Measurements from ENCODE around the gene NIM1K.
"Not testable (repeated sequence)": the region's sequence is repeated elsewhere in the genome, so short reads cannot be mapped to it uniquely, and the experiment has no call there.

Gene NIM1K

GRCh38 chr5:43230707-43231106, 38.7 kb downstream of the NIM1K start:
- no peak for DNase-seq (ENCODE audit: low read depth in 3 of 3)

- no peak for DNase-seq (ENCODE audit: low read depth in 3 of 3)
These were observed 40.0 kb downstream of the NIM1K start for GRCh38 chr5:43231977-43232376.

GRCh38 chr5:43232943-43233833, 41.2 kb downstream of the NIM1K start:
- no peak for DNase-seq (ENCODE audit: low read depth in 3 of 3)

GRCh38 chr5:43233946-43234345, 41.9 kb downstream of the NIM1K start:
- no peak for DNase-seq (ENCODE audit: low read depth in 3 of 3)

- no peak for DNase-seq (ENCODE audit: low read depth in 3 of 3)
These were observed 44.8 kb downstream of the NIM1K start for GRCh38 chr5:43236653-43237355.

- DNase-seq (ENCODE audit: low read depth in 3 of 3): no peak
These were observed 50.2 kb downstream of the NIM1K start for GRCh38 chr5:43242196-43242595.

GRCh38 chr5:43243270-43243669, 51.2 kb downstream of the NIM1K start:
- DNase-seq (ENCODE audit: low read depth in 3 of 3): no peak

GRCh38 chr5:43244823-43245565, 53.0 kb downstream of the NIM1K start:
- no peak for DNase-seq (ENCODE audit: low read depth in 3 of 3)

GRCh38 chr5:43245724-43246385, 53.8 kb downstream of the NIM1K start:
- DNase-seq (ENCODE audit: low read depth in 3 of 3): no peak

- DNase-seq (ENCODE audit: low read depth in 3 of 3): no peak
These were observed 59.7 kb downstream of the NIM1K start for GRCh38 chr5:43251754-43252153.

GRCh38 chr5:43255704-43256103, 63.7 kb downstream of the NIM1K start:
- no peak for DNase-seq (ENCODE audit: low read depth in 3 of 3)

- DNase-seq (ENCODE audit: low read depth in 3 of 3): no peak
These were observed 64.4 kb downstream of the NIM1K start for GRCh38 chr5:43256261-43256966.

GRCh38 chr5:43258116-43258515, 66.1 kb downstream of the NIM1K start:
- DNase-seq (ENCODE audit: low read depth in 3 of 3): no peak

GRCh38 chr5:43262269-43262668, 70.2 kb downstream of the NIM1K start:
- not testable (repeated sequence) for DNase-seq (ENCODE audit: low read depth in 3 of 3)

- no peak for DNase-seq (ENCODE audit: low read depth in 3 of 3)
These were observed 76.3 kb downstream of the NIM1K start for GRCh38 chr5:43268188-43268820.

GRCh38 chr5:43270645-43271044, 78.6 kb downstream of the NIM1K start:
- DNase-seq (ENCODE audit: low read depth in 3 of 3): no peak

- no peak for DNase-seq (ENCODE audit: low read depth in 3 of 3)
These were observed 81.5 kb downstream of the NIM1K start for GRCh38 chr5:43273552-43273951.

GRCh38 chr5:43274435-43275114, 82.5 kb downstream of the NIM1K start:
- DNase-seq (ENCODE audit: low read depth in 3 of 3): no peak

- no peak for DNase-seq (ENCODE audit: low read depth in 3 of 3)
These were observed 83.4 kb downstream of the NIM1K start for GRCh38 chr5:43275391-43275790.
